GM12875 (cell line): ENCODE data around the gene WNT11.

Experiments
- H3K4me3 ChIP-seq: one replicate; pipeline ENCODE4 v1.5.1; 2011; ENCODE audit warnings: low read depth, low read length, control low read depth
- TF ChIP-seq, protein P1 (sequence below): IDR thresholded peaks from 2 replicates; pipeline ENCODE4 v1.5.1; 2011; ENCODE audit warnings: low read depth, mild to moderate bottlenecking, control low read depth, inconsistent platforms, low read length, moderate library complexity, borderline replicate concordance; ENCODE audit not compliant: insufficient read depth

WNT11 gene

DNA sequence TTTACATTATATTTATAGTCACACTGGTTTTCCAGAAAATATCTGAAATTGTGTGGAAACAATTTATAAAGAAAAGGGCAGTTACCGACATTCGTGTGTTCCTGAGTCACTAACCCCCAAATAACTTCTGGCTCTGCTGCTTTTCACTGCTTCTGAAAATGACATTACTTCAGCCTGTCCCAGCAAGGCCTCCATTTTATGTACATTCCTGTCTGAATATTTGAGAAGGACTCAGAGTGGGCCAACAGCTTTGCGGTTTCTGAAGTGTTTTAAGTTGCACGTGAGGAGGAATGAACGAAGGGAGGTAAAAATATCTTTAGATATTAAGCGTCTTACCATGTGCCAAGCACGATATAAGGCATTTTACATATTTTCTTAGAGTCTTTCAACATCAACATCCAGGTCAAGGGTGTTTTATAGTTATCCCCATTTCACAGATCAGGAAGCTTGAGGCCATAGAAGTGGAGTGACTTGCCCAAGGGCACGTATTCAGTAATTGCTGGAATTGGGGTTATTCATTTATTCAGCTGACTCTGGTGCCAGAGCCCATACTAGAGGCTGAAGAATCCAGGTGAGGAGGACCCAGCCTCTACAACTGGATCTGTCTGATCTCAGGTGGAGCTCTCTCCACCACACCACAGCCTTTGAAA, 30.8 kb upstream of the WNT11 start:
- no peak overlapping the region for H3K4me3 ChIP-seq
- TF ChIP-seq, protein P1, sequence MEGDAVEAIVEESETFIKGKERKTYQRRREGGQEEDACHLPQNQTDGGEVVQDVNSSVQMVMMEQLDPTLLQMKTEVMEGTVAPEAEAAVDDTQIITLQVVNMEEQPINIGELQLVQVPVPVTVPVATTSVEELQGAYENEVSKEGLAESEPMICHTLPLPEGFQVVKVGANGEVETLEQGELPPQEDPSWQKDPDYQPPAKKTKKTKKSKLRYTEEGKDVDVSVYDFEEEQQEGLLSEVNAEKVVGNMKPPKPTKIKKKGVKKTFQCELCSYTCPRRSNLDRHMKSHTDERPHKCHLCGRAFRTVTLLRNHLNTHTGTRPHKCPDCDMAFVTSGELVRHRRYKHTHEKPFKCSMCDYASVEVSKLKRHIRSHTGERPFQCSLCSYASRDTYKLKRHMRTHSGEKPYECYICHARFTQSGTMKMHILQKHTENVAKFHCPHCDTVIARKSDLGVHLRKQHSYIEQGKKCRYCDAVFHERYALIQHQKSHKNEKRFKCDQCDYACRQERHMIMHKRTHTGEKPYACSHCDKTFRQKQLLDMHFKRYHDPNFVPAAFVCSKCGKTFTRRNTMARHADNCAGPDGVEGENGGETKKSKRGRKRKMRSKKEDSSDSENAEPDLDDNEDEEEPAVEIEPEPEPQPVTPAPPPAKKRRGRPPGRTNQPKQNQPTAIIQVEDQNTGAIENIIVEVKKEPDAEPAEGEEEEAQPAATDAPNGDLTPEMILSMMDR = no peak

DNA sequence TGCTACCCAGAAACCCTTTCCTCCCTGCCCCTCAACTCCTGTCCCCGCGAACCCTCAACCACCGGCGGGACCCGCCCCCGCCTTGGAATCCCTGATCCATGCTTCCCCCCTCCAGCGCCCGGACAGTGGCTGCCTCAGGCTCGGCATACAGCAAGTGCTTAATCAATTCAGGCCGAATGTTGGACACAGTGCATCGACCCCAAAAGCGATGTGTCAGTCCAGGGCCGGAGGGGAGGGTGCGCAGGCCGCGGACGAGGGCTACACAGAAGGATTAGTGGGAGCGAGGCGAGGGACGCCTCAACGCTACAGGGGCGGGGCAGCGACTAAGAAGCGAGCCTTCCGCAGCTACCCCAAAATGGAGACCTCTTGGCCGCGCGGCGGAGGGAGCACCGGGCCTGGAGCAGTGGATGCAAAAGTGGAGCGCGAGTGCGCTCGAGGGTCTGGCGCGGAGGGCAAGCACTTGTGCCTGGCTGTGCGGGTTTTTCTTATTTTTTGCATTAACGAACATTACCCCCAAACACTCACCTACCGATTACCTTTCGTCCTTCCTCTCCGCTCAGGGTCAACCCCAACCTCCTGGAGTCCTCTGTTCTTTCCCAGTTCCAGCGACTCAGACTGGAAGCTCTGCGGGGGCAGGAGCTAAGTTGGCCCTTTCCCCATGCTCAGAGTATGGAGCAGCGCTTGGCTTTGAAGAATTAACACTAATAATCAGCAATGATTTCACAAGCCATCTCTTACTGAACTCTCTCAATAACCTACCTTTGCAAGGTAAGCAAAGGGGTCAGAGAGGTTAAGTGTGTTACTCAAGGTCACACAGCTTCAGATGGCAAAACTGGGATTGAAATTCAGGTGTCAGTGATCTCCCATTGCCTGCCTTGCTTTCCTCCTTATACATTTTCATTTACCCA, 30.0 kb upstream of the WNT11 start:
- TF ChIP-seq, protein P1 = no peak
- peak overlapping the region; percentile 77 for H3K4me3 ChIP-seq

GRCh38 chr11:76235233-76236091, 29.2 kb upstream of the WNT11 start:
- TF ChIP-seq, protein P1 = no peak

DNA sequence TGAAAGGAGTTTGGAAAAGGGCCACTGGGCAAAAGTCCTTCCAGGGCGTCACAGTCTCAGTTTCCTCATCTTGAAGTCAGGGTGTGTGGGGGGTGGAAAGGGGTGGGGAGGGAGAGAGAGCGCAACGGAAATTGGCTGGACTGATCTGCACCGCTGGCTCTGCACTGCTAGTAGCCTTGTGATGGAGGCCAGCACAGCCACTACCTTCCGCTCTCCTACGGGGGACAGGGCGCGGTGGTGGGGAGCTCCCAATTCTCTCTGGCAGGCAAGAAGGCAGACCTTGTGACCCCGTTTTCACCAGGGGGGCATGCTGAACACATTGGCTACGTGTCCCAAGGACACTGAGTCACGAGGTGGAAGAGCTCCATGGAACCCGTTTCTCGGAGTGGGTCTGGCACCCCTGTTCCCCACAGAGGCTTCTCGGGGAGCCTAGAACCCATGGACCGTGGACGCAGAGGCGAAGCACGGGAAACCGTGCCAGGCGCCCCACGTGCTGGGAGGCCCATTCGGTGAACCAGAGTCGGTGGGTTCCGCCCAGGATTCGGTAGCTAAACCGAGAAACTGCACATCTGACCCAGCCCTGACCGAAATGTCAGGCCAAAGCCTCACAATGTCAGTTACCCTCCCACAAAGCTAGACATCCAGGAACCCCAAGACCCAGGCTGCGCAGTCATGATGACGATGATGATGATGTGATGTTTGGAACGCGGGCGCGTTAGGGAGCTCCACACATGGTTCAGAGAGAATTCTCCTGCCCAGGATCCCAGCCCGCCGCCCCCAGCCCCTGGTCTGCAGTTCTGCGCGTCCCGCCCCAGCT, 28.3 kb upstream of the WNT11 start:
- peak overlapping the region; percentile 77 for H3K4me3 ChIP-seq
- TF ChIP-seq, protein P1 = no peak

More at GRCh38 chr11:76235233-76236091, 29.2 kb upstream of the WNT11 start:
- peak overlapping the region; percentile 77 for H3K4me3 ChIP-seq

GRCh38 chr11:76234021-76234415, 27.7 kb upstream of the WNT11 start:
- TF ChIP-seq, protein P1 = no peak
- H3K4me3 ChIP-seq = no peak overlapping the region

DNA sequence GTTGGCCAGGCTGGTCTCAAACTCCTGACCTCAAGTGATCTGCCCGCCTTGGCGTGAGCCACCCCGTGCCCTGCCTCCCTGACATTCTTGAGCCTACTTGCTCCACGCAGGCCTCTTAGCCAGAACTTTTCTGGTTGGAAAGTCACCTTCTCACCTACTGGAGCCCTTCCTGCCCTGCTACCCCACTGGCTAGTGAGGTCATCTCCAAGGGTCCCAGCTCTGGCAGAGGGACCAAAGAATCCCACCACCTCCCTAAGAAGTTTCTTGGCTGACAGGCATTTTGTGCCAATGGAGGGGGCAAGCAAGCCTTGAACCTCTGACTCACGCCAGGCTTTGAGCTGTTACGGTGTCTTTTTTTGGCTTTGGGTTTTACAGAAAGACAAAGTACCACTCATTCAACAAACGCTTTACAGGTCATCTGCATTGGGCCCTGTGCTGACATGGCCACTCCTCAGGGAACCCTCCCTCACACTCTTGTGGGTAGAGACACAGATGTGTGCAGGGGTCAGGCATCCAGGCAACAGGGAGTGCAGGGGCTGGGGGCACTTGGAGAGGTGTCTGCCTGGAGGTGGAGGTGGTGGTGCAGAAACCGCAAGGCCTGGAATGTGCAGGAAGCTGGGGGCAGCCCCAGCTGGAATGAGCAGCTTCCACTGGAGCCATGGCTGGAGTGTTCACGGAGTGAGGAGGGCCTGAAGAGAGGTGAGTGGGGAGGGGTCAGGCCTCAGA, 27.1 kb upstream of the WNT11 start:
- H3K4me3 ChIP-seq = no peak overlapping the region
- TF ChIP-seq, protein P1 = no peak
